T-cell (primary cell): Measurements from ENCODE around the gene RPAP3. TPM values are rescaled to one million over a fixed set of nuclear protein-coding genes. Genes with fewer than 3 reads are reported as not detected.

Experiments used
- ATAC-seq, 4 experiments: fragments of 200-7000 bp in 3 of 4; fragments of 150-1000 bp in 1 of 4; cut with Tn5 transposase; replicated peaks in 1 of 4; 1 replicate in 3 of 4; 2 replicates in 1 of 4; pipeline ENCODE4 v1.10.0; 2021; ENCODE audit warnings: moderate library complexity in 3 of 4, mild to moderate bottlenecking in 2 of 4, moderate number of reproducible peaks in 1 of 4
- CTCF ChIA-PET, 2 donors: fragments of 300-600 bp; sonication (Branson Sonifier 250); formaldehyde crosslinking; loops; one replicate each; lab custom pipeline; 2022; ENCODE audit warnings: antibody characterized with exemption in 2 of 2; lab: Charles Lee
- POLR2A ChIA-PET, 2 donors: fragments of 300-600 bp; sonication (Branson Sonifier 250); formaldehyde crosslinking; loops; one replicate each; lab custom pipeline; 2022; ENCODE audit warnings: antibody characterized with exemption in 2 of 2; lab: Charles Lee
- DNase-seq, 35 experiments: peaks; one replicate each; pipeline versions ENCODE4 v3.0.0 to v3.0.0-alpha.2; 2013 to 2023
- H3K27ac ChIP-seq: one replicate; pipeline ENCODE4 v1.5.1; 2013; ENCODE audit warnings: low read length
- H3K27me3 ChIP-seq, 2 experiments: replicated peaks in 1 of 2; 1 replicate in 1 of 2; 2 replicates in 1 of 2; pipeline versions ENCODE4 v1.6.1 to v1.7.0; 2013; ENCODE audit warnings: low read length in 1 of 2, mixed read lengths in 1 of 2; ENCODE audit not compliant: control insufficient read depth in 2 of 2, insufficient read depth in 2 of 2; ENCODE audit errors: extremely low read depth in 1 of 2
- H3K36me3 ChIP-seq, 2 donors: 1 replicate in 1 of 2; 2 replicates in 1 of 2; pipeline versions ENCODE4 v1.6.1 to v1.7.0; 2013; ENCODE audit warnings: low read length in 1 of 2; ENCODE audit not compliant: control insufficient read depth in 2 of 2, insufficient read depth in 1 of 2; ENCODE audit errors: extremely low read depth in 1 of 2
- H3K4me1 ChIP-seq, 2 experiments: 1 replicate in 1 of 2; 2 replicates in 1 of 2; pipeline versions ENCODE4 v1.6.1 to v1.7.0; 2013; ENCODE audit warnings: low read length in 2 of 2, mixed read lengths in 1 of 2; ENCODE audit not compliant: insufficient read depth in 2 of 2, control insufficient read depth in 1 of 2; ENCODE audit errors: extremely low read depth in 1 of 2
- H3K4me3 ChIP-seq, 2 donors: 1 replicate in 1 of 2; 2 replicates in 1 of 2; pipeline versions ENCODE4 v1.5.1 to v1.7.0; 2013; ENCODE audit warnings: mild to moderate bottlenecking in 2 of 2, low read length in 1 of 2, moderate library complexity in 1 of 2; ENCODE audit not compliant: control insufficient read depth in 1 of 2; ENCODE audit errors: extremely low read depth in 1 of 2
- H3K9me3 ChIP-seq: 2 replicates; pipeline ENCODE4 v1.7.0; 2013
- H3K27ac Mint-ChIP-seq, 2 donors: one replicate each; pipeline ENCODE4 v1.8.0; 2020 to 2021; ENCODE audit warnings: mild to moderate bottlenecking in 2 of 2, mixed read lengths in 2 of 2
- H3K27me3 Mint-ChIP-seq, 2 donors: one replicate each; pipeline ENCODE4 v1.8.0; 2021 to 2022; ENCODE audit warnings: mixed read lengths in 2 of 2
- H3K36me3 Mint-ChIP-seq: one replicate; pipeline ENCODE4 v1.8.0; 2021; ENCODE audit warnings: mixed read lengths
- H3K4me1 Mint-ChIP-seq, 3 donors: one replicate each; pipeline ENCODE4 v1.8.0; 2020 to 2022; ENCODE audit warnings: mixed read lengths in 3 of 3, mild to moderate bottlenecking in 1 of 3
- H3K4me3 Mint-ChIP-seq, 3 donors: one replicate each; pipeline ENCODE4 v1.8.0; 2020 to 2022; ENCODE audit warnings: mild to moderate bottlenecking in 3 of 3, mixed read lengths in 3 of 3, moderate library complexity in 3 of 3
- H3K9me3 Mint-ChIP-seq, 3 donors: one replicate each; pipeline ENCODE4 v1.8.0; 2020 to 2022; ENCODE audit warnings: mixed read lengths in 3 of 3
- WGBS: methylation state at CpG from one replicate; pipeline ENCODE4 v1.1.5; 2013; ENCODE audit warnings: missing lambda C conversion rate; ENCODE audit not compliant: insufficient coverage; 5-methylcytosine and 5-hydroxymethylcytosine counted together
- total RNA-seq, 35 experiments: library from RNA in 6 of 35; stranded (reverse) in 6 of 35; fragments of 120-200 nt in 1 of 35; gene quantifications; one replicate each; pipeline versions ENCODE4 v1.2.1 to v1.2.4 and lab custom pipeline; 2013 to 2026

The RPAP3 gene
- total RNA-seq, 5 donors from 2014 or later (not counting 1 experiment from before 2014, with no cell fraction given): 24.0 to 33.5 (median 29.4) TPM

GRCh38 chr12:47709237-47709636, 3.4 kb upstream of the RPAP3 start:
- Mint-ChIP-seq H3K4me3 (no peak overlapping the region), H3K27me3 (no peaks in the 10 kb centered on the region), H3K36me3 (no peaks in the 10 kb centered on the region), H3K9me3 (no peaks in the 10 kb centered on the region), H3K27ac (peak overlapping the region; percentile 30 to 65), H3K4me1 (peaks cover 32 to 40% (median 36%) of the 10 kb centered on the region in 3 donors)
- WGBS: no CpG with 5 or more reads among the region's 4 CpGs
- peaks cover 22 to 29% of the 10 kb centered on the region in 2 experiments for H3K4me1 ChIP-seq
- ChIA-PET POLR2A (no interaction called here), CTCF (no interaction called here)
- H3K9me3 ChIP-seq: no peaks in the 10 kb centered on the region
- H3K4me3 ChIP-seq: no peak overlapping the region
- peaks cover 0 to 2% of the 10 kb centered on the region in 2 donors for H3K36me3 ChIP-seq
- H3K27ac ChIP-seq: no peak overlapping the region
- no peaks in the 10 kb centered on the region for H3K27me3 ChIP-seq
- no peak for DNase-seq
- no peak for ATAC-seq

DNA sequence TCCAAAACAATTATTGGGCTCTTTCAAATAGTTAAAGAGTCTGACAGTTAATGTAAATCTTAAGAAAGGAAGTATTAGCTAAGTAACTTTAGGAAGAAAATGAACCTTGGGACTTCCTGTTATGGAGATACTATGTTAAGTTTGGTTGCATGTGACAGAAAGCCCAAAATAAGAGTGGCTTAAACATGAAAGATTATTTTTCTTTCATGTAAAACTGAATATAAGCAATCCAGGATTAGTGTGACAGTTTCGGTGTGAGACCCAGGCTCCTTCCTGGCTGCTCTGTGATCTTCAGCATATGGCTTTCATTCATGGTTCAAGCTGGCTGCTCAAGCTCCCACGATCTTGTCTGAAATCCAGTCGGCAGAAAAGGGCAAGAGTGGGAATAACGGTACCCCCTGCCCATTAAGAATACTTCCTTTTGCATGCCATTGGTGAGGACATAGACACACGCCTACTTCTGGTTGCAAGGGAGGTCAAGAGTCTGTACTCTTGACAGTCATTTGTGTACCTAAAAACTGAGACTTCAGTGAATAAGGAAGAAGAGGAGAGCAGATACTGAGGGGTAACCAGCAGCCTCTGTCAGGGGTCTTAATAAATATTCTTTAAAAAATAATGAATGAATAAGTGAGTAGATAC, 2.2 kb upstream of the RPAP3 start:
- CTCF ChIA-PET: interaction anchor here in 1 of 2 donors (0.5 to 2.4 kb wide), 3 partner anchors 34 to 73 kb away, joined by 3 to 15 read pairs (median 10); no protein-coding TSS in a partner anchor
- Histone ChIP-seq H3K4me3 (no peak overlapping the region), H3K27ac (peak overlapping the region; percentile 5), H3K9me3 (no peaks in the 10 kb centered on the region), H3K36me3 (peaks cover 0 to 2% of the 10 kb centered on the region in 2 donors), H3K4me1 (peaks cover 27 to 29% of the 10 kb centered on the region in 2 experiments), H3K27me3 (no peaks in the 10 kb centered on the region)
- DNase-seq (peak in 1 of 35 experiments; percentile 30), ATAC-seq (no peak)
- no peaks in the 10 kb centered on the region for H3K27me3 Mint-ChIP-seq
- POLR2A ChIA-PET: interaction anchor here in 1 of 2 donors (1.0 kb wide), 1 partner anchor 34 kb away, joined by 3 read pairs; no protein-coding TSS in a partner anchor
- peaks cover 44 to 51% (median 47%) of the 10 kb centered on the region in 3 donors for H3K4me1 Mint-ChIP-seq
- H3K27ac Mint-ChIP-seq: peak overlapping the region; percentile 84 to 89
- H3K4me3 Mint-ChIP-seq: peak overlapping the region; percentile 55 to 97 (median 95)
- peaks cover 8% of the 10 kb centered on the region for H3K36me3 Mint-ChIP-seq
- no peaks in the 10 kb centered on the region for H3K9me3 Mint-ChIP-seq
- 25% methylated on average over 2 of the region's 5 CpGs for WGBS

- ChIA-PET POLR2A (interaction anchor here (0.6 to 1.0 kb wide), 3 partner anchors 34 to 491 kb away, joined by 3 to 5 read pairs (median 3); no protein-coding TSS in a partner anchor), CTCF (interaction anchor here (0.6 to 2.4 kb wide), 5 partner anchors 35 to 253 kb away, joined by 3 to 15 read pairs (median 4); no protein-coding TSS in a partner anchor)
- no peaks in the 10 kb centered on the region for H3K9me3 ChIP-seq
- no peaks in the 10 kb centered on the region for H3K27me3 Mint-ChIP-seq
- peak overlapping the region; percentile 84 to 89 for H3K27ac Mint-ChIP-seq
- ATAC-seq (no peak), DNase-seq (no peak)
- peaks cover 27 to 29% of the 10 kb centered on the region in 2 experiments for H3K4me1 ChIP-seq
- peak overlapping the region; percentile 55 to 97 (median 95) for H3K4me3 Mint-ChIP-seq
- H3K27ac ChIP-seq: no peak overlapping the region
- no peaks in the 10 kb centered on the region for H3K9me3 Mint-ChIP-seq
- H3K27me3 ChIP-seq: no peaks in the 10 kb centered on the region
- peaks cover 47 to 55% (median 47%) of the 10 kb centered on the region in 3 donors for H3K4me1 Mint-ChIP-seq
- peaks cover 0 to 2% of the 10 kb centered on the region in 2 donors for H3K36me3 ChIP-seq
- H3K36me3 Mint-ChIP-seq: peaks cover 10% of the 10 kb centered on the region
- no peak overlapping the region for H3K4me3 ChIP-seq
Observed at GRCh38 chr12:47707355-47707754, 1.5 kb upstream of the RPAP3 start.

DNA sequence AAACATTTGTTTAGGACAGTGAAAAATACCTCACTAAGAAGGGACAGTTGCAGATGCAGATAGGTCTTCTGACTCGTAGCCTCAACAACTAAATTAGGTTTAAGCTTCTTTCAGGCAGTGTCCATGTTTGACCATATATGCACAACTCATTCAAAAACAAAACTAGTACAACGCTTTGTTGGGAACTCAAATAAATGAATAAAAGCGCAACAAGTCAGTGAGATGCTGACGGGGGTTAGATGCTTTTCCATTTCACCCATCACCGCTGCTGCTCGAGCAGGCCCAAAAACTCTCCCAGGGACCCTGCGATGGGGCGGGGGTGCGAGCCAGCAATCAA, 633 bp downstream of the RPAP3 start:
- Histone ChIP-seq H3K27me3 (no peaks in the 10 kb centered on the region), H3K27ac (no peak overlapping the region), H3K9me3 (no peaks in the 10 kb centered on the region), H3K36me3 (peaks cover 0 to 10% of the 10 kb centered on the region in 2 donors), H3K4me3 (peak overlapping the region; percentile 56 to 67), H3K4me1 (peaks cover 27% of the 10 kb centered on the region in 2 experiments)
- no CpG with 5 or more reads among the region's 9 CpGs for WGBS
- Mint-ChIP-seq H3K4me1 (peaks cover 47 to 63% (median 52%) of the 10 kb centered on the region in 3 donors), H3K4me3 (peak overlapping the region; percentile 95 to 97 (median 97)), H3K9me3 (no peaks in the 10 kb centered on the region), H3K27ac (peak overlapping the region; percentile 55 to 70), H3K36me3 (peaks cover 23% of the 10 kb centered on the region), H3K27me3 (no peaks in the 10 kb centered on the region)
- POLR2A ChIA-PET: interaction anchor here in 1 of 2 donors (0.5 kb wide), 1 partner anchor 954 kb away, joined by 3 read pairs; no protein-coding TSS in a partner anchor
- CTCF ChIA-PET: interaction anchor here (0.5 to 0.7 kb wide), 4 partner anchors 68 to 966 kb away, joined by 3 read pairs; no protein-coding TSS in a partner anchor
- DNase-seq (no peak), ATAC-seq (no peak)

DNA sequence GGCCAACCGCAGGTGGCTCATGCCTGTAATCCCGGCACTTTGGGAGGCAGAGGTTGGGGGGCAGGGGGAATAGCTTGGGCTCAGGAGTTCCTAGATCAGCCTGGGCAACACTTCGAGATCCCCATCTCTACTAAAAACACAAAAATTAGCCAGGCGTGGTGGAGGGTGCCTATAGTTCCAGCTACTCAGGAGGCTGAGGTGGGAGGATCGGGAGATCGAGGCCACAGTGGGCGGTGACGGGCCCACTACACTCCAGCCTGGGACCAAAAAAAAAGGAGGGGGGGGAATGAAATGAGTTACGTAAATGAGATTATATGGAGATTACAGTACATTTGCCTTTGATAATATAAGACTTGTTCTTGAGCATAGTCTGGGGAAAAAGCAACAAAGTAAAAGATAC, 1.1 kb downstream of the RPAP3 start:
- Histone ChIP-seq H3K9me3 (no peaks in the 10 kb centered on the region), H3K27me3 (no peaks in the 10 kb centered on the region), H3K36me3 (peaks cover 0 to 14% of the 10 kb centered on the region in 2 donors), H3K27ac (no peak overlapping the region), H3K4me1 (peaks cover 27% of the 10 kb centered on the region in 2 experiments), H3K4me3 (peak overlapping the region in 1 of 2 donors; percentile 56)
- Mint-ChIP-seq H3K9me3 (no peaks in the 10 kb centered on the region), H3K27ac (peak overlapping the region; percentile 29 to 70), H3K4me3 (peak overlapping the region; percentile 95 to 97 (median 97)), H3K36me3 (peaks cover 27% of the 10 kb centered on the region), H3K4me1 (peaks cover 47 to 62% (median 52%) of the 10 kb centered on the region in 3 donors), H3K27me3 (no peaks in the 10 kb centered on the region)
- ChIA-PET POLR2A (interaction anchor here in 1 of 2 donors (0.5 kb wide), 1 partner anchor 954 kb away, joined by 3 read pairs; no protein-coding TSS in a partner anchor), CTCF (interaction anchor here (0.5 to 0.7 kb wide), 4 partner anchors 68 to 967 kb away, joined by 3 read pairs; no protein-coding TSS in a partner anchor)
- DNase-seq: no peak
- WGBS: 92% methylated on average over 3 of the region's 9 CpGs
- no peak for ATAC-seq

DNA sequence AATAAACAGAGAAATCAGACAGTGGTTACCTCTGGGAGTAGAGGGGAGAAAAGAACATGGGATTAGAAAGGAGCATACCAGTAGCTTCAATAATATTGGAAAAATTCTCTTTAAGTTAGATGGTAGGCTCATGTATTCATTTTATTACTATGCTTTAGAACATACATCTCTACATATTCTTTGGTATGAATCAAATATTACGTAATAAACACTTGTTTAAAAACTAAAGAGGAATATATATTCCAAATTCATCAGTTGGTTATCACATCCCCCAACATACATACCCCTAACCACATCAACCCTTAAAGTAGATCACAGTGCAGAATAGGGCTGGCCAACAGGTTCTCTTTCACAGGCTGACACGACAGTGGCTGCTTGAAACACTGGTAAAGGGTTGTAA, 5.6 kb downstream of the RPAP3 start:
- Histone ChIP-seq H3K36me3 (peaks cover 8 to 36% of the 10 kb centered on the region in 2 donors), H3K4me1 (peaks cover 4 to 15% of the 10 kb centered on the region in 2 experiments), H3K9me3 (no peaks in the 10 kb centered on the region), H3K4me3 (no peak overlapping the region), H3K27me3 (no peaks in the 10 kb centered on the region), H3K27ac (no peak overlapping the region)
- DNase-seq: no peak
- no CpG with 5 or more reads among the region's 2 CpGs for WGBS
- H3K4me1 Mint-ChIP-seq: peaks cover 19 to 36% (median 33%) of the 10 kb centered on the region in 3 donors
- no peak overlapping the region for H3K27ac Mint-ChIP-seq
- ATAC-seq: no peak
- CTCF ChIA-PET: no interaction called here
- POLR2A ChIA-PET: no interaction called here
- H3K4me3 Mint-ChIP-seq: no peak overlapping the region
- H3K36me3 Mint-ChIP-seq: peaks cover 50% of the 10 kb centered on the region
- no peaks in the 10 kb centered on the region for H3K9me3 Mint-ChIP-seq
- H3K27me3 Mint-ChIP-seq: no peaks in the 10 kb centered on the region
